ENCODE measurements around the gene BOD1. TPM values are rescaled to one million over a fixed set of nuclear protein-coding genes. Genes with fewer than 3 reads are reported as not detected.

The BOD1 gene
- total and polyA plus RNA-seq, 2 of the 8 experiments (the other 6 are each of a cell fraction or from before 2014, with no cell fraction given), result 107 to 149 TPM

- TF ChIP-seq CHD7 (IDR thresholded peaks at IDR 0.05; ENCODE audit: insufficient replicate concordance, low read length) (no peak), RFX5 (IDR thresholded peaks at IDR 0.05; ENCODE audit: borderline replicate concordance, low read depth, low read length) (no peak), SP1 (IDR thresholded peaks at IDR 0.05; ENCODE audit: low read depth, low read length) (no peak), FOSL1 (IDR thresholded peaks at IDR 0.05; ENCODE audit: insufficient read depth, low read depth, low read length) (no peak), POLR2AphosphoS5 (IDR thresholded peaks at IDR 0.05; ENCODE audit: low read depth, low read length) (no peak), CTBP2 (IDR thresholded peaks at IDR 0.05; ENCODE audit: borderline replicate concordance, insufficient read depth, insufficient read length, low read length) (no peak), SIN3A (conservative IDR thresholded peaks at IDR 0.05 in 1 of 2, IDR thresholded peaks at IDR 0.05 in 1 of 2; ENCODE audit: low read depth in 1 of 2, low read length in 2 of 2) (no peak), BACH1 (IDR thresholded peaks at IDR 0.05; ENCODE audit: low read length) (no peak)
- TF ChIP-seq, protein P1, sequence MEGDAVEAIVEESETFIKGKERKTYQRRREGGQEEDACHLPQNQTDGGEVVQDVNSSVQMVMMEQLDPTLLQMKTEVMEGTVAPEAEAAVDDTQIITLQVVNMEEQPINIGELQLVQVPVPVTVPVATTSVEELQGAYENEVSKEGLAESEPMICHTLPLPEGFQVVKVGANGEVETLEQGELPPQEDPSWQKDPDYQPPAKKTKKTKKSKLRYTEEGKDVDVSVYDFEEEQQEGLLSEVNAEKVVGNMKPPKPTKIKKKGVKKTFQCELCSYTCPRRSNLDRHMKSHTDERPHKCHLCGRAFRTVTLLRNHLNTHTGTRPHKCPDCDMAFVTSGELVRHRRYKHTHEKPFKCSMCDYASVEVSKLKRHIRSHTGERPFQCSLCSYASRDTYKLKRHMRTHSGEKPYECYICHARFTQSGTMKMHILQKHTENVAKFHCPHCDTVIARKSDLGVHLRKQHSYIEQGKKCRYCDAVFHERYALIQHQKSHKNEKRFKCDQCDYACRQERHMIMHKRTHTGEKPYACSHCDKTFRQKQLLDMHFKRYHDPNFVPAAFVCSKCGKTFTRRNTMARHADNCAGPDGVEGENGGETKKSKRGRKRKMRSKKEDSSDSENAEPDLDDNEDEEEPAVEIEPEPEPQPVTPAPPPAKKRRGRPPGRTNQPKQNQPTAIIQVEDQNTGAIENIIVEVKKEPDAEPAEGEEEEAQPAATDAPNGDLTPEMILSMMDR (IDR thresholded peaks at IDR 0.05; ENCODE audit: control extremely low read depth in 1 of 3, insufficient read depth in 1 of 3, low read depth in 1 of 3, low read length in 3 of 3), result no peak
Measured at GRCh38 chr5:173595841-173596240, 20.6 kb downstream of the BOD1 start (continued).

Data from H1 (cell line).